ENCODE measurements around the gene MPLKIP.
"Not testable (repeated sequence)": the region's sequence is repeated elsewhere in the genome, so short reads cannot be mapped to it uniquely, and the experiment has no call there.

GRCh38 chr7:40175256-40175655, 40.8 kb upstream of the MPLKIP start:
- TF ChIP-seq EZH2 (IDR thresholded peaks at IDR 0.05; ENCODE audit: low read depth); CTCF (conservative IDR thresholded peaks at IDR 0.05): not testable (repeated sequence)

Data from PC-9 (cell line).